K562 (cell line): ENCODE measurements around the gene SRPK2. TPM values are rescaled to one million over a fixed set of nuclear protein-coding genes. Genes with fewer than 3 reads are reported as not detected.

Experiments used
- ATAC-seq: fragments of 200-7000 bp; cut with Tn5 transposase; 3 replicates; pipeline ENCODE4 v1.9.1; 2020; ENCODE audit warnings: moderate library complexity
- BruUV-seq: library from RNA; stranded (reverse); fragments of 400-500 nt; replicated peaks from 2 replicates; lab custom pipeline; 2021; lab: Mats Ljungman, UMichigan
- CTCF ChIA-PET: fragments of 300-600 bp; formaldehyde crosslinking; extraction: SDS; loops from one replicate; lab custom pipeline; 2021; ENCODE audit warnings: low intra/inter-chr PET ratio; lab: Yijun Ruan, JAX
- POLR2A ChIA-PET: fragments of 300-600, 350-650 bp; sonication (Branson Sonifier 250); formaldehyde crosslinking; extraction: SDS; loops from one replicate; lab custom pipeline; 2021; ENCODE audit warnings: antibody characterized with exemption, inconsistent platforms; lab: Yijun Ruan, JAX
- DNase-seq, 4 experiments: peaks; one replicate each; pipeline versions ENCODE4 v3.0.0 to v3.0.0-alpha.2; 2011 to 2018; ENCODE audit warnings: low spot score in 3 of 4, mixed read lengths in 3 of 4; ENCODE audit errors: extremely low read depth in 1 of 4
- FAIRE-seq: peaks from 2 replicates; lab custom pipeline; 2011; peaks lifted over from hg19 to GRCh38; lab: Jason Lieb, UNC
- H2AFZ ChIP-seq: 2 replicates; pipeline ENCODE4 v1.6.0; 2011; ENCODE audit warnings: low read depth, low read length, control low read depth, inconsistent platforms
- H3K27ac ChIP-seq: fragments of 200-600 bp; 3 replicates; pipeline ENCODE4 v1.8.0; 2011; ENCODE audit warnings: low read depth, mild to moderate bottlenecking, control low read depth, inconsistent platforms, low read length, moderate library complexity, mixed read lengths; ENCODE audit errors: extremely low read depth
- H3K27me3 ChIP-seq, 2 experiments: fragments of 300-600 bp in 1 of 2; 2 replicates in 1 of 2; 3 replicates in 1 of 2; pipeline versions ENCODE4 v1.6.0 to v1.8.0; 2011; ENCODE audit warnings: inconsistent platforms in 2 of 2, low read length in 2 of 2, mild to moderate bottlenecking in 1 of 2, mixed read lengths in 1 of 2, moderate library complexity in 1 of 2; ENCODE audit not compliant: control insufficient read depth in 2 of 2, insufficient read depth in 2 of 2
- H3K36me3 ChIP-seq: fragments of 300-600 bp; 3 replicates; pipeline ENCODE4 v1.8.0; 2011; ENCODE audit warnings: mild to moderate bottlenecking, low read length, inconsistent platforms; ENCODE audit not compliant: control insufficient read depth, insufficient read depth
- H3K4me1 ChIP-seq, 2 experiments: fragments of 200-600 bp in 1 of 2; replicated peaks in 1 of 2; 2 replicates in 1 of 2; 3 replicates in 1 of 2; pipeline versions ENCODE4 v1.5.1 to v1.8.0; 2011; ENCODE audit warnings: inconsistent platforms in 2 of 2, low read length in 2 of 2, mild to moderate bottlenecking in 1 of 2, mixed read lengths in 1 of 2, moderate library complexity in 1 of 2; ENCODE audit not compliant: control insufficient read depth in 2 of 2, insufficient read depth in 2 of 2
- H3K4me2 ChIP-seq: 2 replicates; pipeline ENCODE4 v1.6.1; 2011; ENCODE audit warnings: low read length, control low read depth, inconsistent platforms, mixed read lengths; ENCODE audit not compliant: insufficient read depth
- H3K4me3 ChIP-seq: fragments of 200-600 bp; sonication (generic), shearing (Covaris generic); 2 replicates; pipeline ENCODE4 v1.5.1; 2016; ENCODE audit warnings: control low read depth, inconsistent platforms
- H3K79me2 ChIP-seq: fragments of 200-600 bp; 3 replicates; pipeline ENCODE4 v1.8.0; 2011; ENCODE audit warnings: low read length, inconsistent platforms; ENCODE audit not compliant: control insufficient read depth, insufficient read depth
- H3K9ac ChIP-seq, 2 experiments: 2 replicates each; pipeline versions ENCODE4 v1.6.0 to v1.6.1; 2011; ENCODE audit warnings: low read depth in 2 of 2, low read length in 2 of 2, control low read depth in 1 of 2, inconsistent platforms in 1 of 2, mild to moderate bottlenecking in 1 of 2, mixed read lengths in 1 of 2; ENCODE audit not compliant: insufficient read depth in 1 of 2
- H3K9me1 ChIP-seq: one replicate; pipeline ENCODE4 v1.6.0; 2011; ENCODE audit warnings: inconsistent platforms, mild to moderate bottlenecking, low read length, moderate library complexity; ENCODE audit not compliant: control insufficient read depth, insufficient read depth
- H3K9me3 ChIP-seq: replicated peaks from 2 replicates; pipeline ENCODE4 v1.5.1; 2011; ENCODE audit warnings: low read depth, low read length, inconsistent platforms; ENCODE audit not compliant: control insufficient read depth, insufficient read depth
- H4K20me1 ChIP-seq: replicated peaks from 2 replicates; pipeline ENCODE4 v1.6.1; 2011; ENCODE audit warnings: low read length, inconsistent platforms, mixed read lengths; ENCODE audit not compliant: control insufficient read depth, insufficient read depth
- CBX2 ChIP-seq: fragments of 200-600 bp; sonication (generic); IDR thresholded peaks from one replicate; pipeline ENCODE4 v1.6.1; 2012; ENCODE audit warnings: mild to moderate bottlenecking, low read length, inconsistent platforms; ENCODE audit not compliant: insufficient read depth, poor library complexity, severe bottlenecking
- CSDE1 ChIP-seq, 2 experiments: fragments of 450-650 bp; IDR thresholded peaks; 2 replicates each; pipeline ENCODE4 v1.6.1; 2016; ENCODE audit warnings: mild to moderate bottlenecking in 1 of 2
- HOMEZ ChIP-seq: fragments of 250-450 bp; sonication (Bioruptor Pico); IDR thresholded peaks from 2 replicates; pipeline ENCODE4 v1.4.0; 2020; ENCODE audit warnings: mild to moderate bottlenecking, moderate library complexity
- PML ChIP-seq: IDR thresholded peaks from 2 replicates; pipeline ENCODE4 v1.6.1; 2012; ENCODE audit warnings: low read length, inconsistent platforms
- ZKSCAN8 ChIP-seq: fragments of 200-800 bp; sonication (Bioruptor generic); IDR thresholded peaks from 2 replicates; pipeline ENCODE4 v1.6.1; 2016; ENCODE audit warnings: missing genetic modification characterization, missing compliant biosample characterization
- ZSCAN32 ChIP-seq: fragments of 450-650 bp; formaldehyde crosslinking; IDR thresholded peaks from 2 replicates; pipeline ENCODE4 v1.4.0; 2020; ENCODE audit warnings: mild to moderate bottlenecking, moderate library complexity
- WGBS: fragments of 100-300 bp; shearing (Covaris generic); methylation state at CpG from one replicate; pipeline ENCODE4 v1.1.6; 2016; ENCODE audit warnings: low coverage, mixed read lengths; ENCODE audit not compliant: insufficient coverage; ENCODE audit errors: missing lambda C conversion rate; 5-methylcytosine and 5-hydroxymethylcytosine counted together
- in situ Hi-C: fragments of 300-500 bp; cut with MboI; formaldehyde crosslinking; loops from 4 replicates; pipeline ENCODE4 v1.15.0; 2018; ENCODE audit warnings: inconsistent platforms, mixed read lengths
- intact Hi-C: fragments of 100-400 bp; cut with micrococcal nuclease; formaldehyde crosslinking; loops from 2 replicates; pipeline ENCODE4 v1.14.2; 2022
- polyA plus RNA-seq, 8 experiments: library from polyadenylated mRNA; depleted of rRNA in 4 of 8; stranded (reverse) in 5 of 8; unstranded in 3 of 8; fragments of >200 nt; fragmentation: Nextera tagmentation in 2 of 8; fragmentation: Illumina TruSeq in 1 of 8; extraction: Ambion mirVana in 2 of 8; extraction: Trizol in 1 of 8; gene quantifications; 2 replicates each; pipeline versions ENCODE4 v1.2.1 to v1.2.3, GENCODE V29; 2011 to 2014; ENCODE audit warnings: inconsistent platforms in 1 of 8, missing spikeins in 1 of 8
- total RNA-seq, 7 experiments: library from RNA; depleted of rRNA in 6 of 7; stranded (reverse); fragments of >200 nt in 6 of 7; fragmentation: Illumina TruSeq in 2 of 7; extraction: Trizol in 2 of 7; gene quantifications; 2 replicates each; pipeline versions ENCODE4 v1.2.1 to v1.2.3, GENCODE V29; 2011 to 2021; ENCODE audit warnings: low replicate concordance in 1 of 7
- TF ChIP-seq, protein P1 (sequence below): fragments of 250-450 bp; sonication (Bioruptor Pico); IDR thresholded peaks from 2 replicates; pipeline ENCODE4 v1.4.0; 2020; ENCODE audit warnings: mild to moderate bottlenecking, moderate library complexity, borderline replicate concordance
- TF ChIP-seq, protein P2 (sequence below): sonication (generic); formaldehyde crosslinking; IDR thresholded peaks from 2 replicates; pipeline ENCODE4 v1.8.0; 2022; ENCODE audit warnings: mild to moderate bottlenecking, missing genetic modification reagents

The SRPK2 gene
- total and polyA plus RNA-seq, 9 of the 15 experiments (the other 6 are each of a cell fraction or from before 2014, with no cell fraction given), result 21.5 to 44.7 (median 33.3) TPM

GRCh38 chr7:105267244-105267643, 121.5 kb downstream of the SRPK2 start (continued):
- TF ChIP-seq CBX2, result no peak
- TF ChIP-seq, protein P1, sequence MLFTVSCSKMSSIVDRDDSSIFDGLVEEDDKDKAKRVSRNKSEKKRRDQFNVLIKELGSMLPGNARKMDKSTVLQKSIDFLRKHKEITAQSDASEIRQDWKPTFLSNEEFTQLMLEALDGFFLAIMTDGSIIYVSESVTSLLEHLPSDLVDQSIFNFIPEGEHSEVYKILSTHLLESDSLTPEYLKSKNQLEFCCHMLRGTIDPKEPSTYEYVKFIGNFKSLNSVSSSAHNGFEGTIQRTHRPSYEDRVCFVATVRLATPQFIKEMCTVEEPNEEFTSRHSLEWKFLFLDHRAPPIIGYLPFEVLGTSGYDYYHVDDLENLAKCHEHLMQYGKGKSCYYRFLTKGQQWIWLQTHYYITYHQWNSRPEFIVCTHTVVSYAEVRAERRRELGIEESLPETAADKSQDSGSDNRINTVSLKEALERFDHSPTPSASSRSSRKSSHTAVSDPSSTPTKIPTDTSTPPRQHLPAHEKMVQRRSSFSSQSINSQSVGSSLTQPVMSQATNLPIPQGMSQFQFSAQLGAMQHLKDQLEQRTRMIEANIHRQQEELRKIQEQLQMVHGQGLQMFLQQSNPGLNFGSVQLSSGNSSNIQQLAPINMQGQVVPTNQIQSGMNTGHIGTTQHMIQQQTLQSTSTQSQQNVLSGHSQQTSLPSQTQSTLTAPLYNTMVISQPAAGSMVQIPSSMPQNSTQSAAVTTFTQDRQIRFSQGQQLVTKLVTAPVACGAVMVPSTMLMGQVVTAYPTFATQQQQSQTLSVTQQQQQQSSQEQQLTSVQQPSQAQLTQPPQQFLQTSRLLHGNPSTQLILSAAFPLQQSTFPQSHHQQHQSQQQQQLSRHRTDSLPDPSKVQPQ, result no peak

DNA sequence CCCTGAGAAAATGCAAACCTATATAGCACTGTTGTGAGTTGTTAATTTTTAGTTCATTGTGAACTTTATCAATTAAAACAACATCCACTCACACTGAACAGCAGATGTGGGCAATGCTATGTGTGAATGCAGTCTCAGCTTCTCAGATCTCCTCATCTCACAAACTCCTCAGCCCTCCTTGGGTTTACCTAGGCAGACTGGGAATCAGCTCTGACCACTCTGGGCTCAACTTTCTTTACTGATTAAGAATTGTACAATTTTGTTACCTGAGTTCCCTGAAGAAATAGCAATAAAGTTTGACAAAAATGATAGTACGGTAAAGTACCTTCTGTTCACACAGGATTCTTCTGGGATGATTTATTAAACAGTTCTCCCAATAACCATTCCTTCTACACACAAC, 124.0 kb downstream of the SRPK2 start:
- no peak overlapping the region for H3K4me2 ChIP-seq
- peaks cover 9% of the 10 kb centered on the region; the same call in 1 of the 2 replicates for H4K20me1 ChIP-seq
- no peak for DNase-seq
- CTCF ChIA-PET, result no interaction called here
- no peaks in the 10 kb centered on the region for H3K9me3 ChIP-seq
- H3K9ac ChIP-seq, result no peak overlapping the region
- FAIRE-seq, result no peak
- H3K27me3 ChIP-seq, result no peaks in the 10 kb centered on the region
- WGBS, result 77% methylated on average over 1 of the region's 1 CpG
- H3K4me3 ChIP-seq, result no peak overlapping the region
- no peaks in the 10 kb centered on the region for H3K9me1 ChIP-seq
- peaks cover 25% of the 10 kb centered on the region for H3K79me2 ChIP-seq
- in situ Hi-C loops (no loop called here), intact Hi-C loops (loop anchor here (10.0 kb wide), 1 partner anchor 330 kb away; no protein-coding TSS in a partner anchor)
- H3K4me1 ChIP-seq, result peaks cover 0 to 16% of the 10 kb centered on the region in 2 experiments; a peak in 3 of 5 replicates
- POLR2A ChIA-PET, result no interaction called here
- H3K36me3 ChIP-seq, result no peaks in the 10 kb centered on the region
- ATAC-seq, result no peak
- H3K27ac ChIP-seq, result no peak overlapping the region
- no TSS peak for BruUV-seq
- H2AFZ ChIP-seq, result no peak overlapping the region
- TF ChIP-seq, protein P2, sequence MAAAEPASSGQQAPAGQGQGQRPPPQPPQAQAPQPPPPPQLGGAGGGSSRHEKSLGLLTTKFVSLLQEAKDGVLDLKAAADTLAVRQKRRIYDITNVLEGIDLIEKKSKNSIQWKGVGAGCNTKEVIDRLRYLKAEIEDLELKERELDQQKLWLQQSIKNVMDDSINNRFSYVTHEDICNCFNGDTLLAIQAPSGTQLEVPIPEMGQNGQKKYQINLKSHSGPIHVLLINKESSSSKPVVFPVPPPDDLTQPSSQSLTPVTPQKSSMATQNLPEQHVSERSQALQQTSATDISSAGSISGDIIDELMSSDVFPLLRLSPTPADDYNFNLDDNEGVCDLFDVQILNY (CRISPR knock-in tag), result no peak
- TF ChIP-seq, protein P1, result no peak
- TF ChIP-seq CSDE1 (IDR thresholded peaks at IDR 0.05), result no peak
- TF ChIP-seq HOMEZ, result no peak
- no peak for TF ChIP-seq ZKSCAN8 (CRISPR knock-in tag)
- no peak for TF ChIP-seq ZSCAN32 (CRISPR knock-in tag)
- TF ChIP-seq PML, result no peak
